ENCODE results near the gene ZDHHC5.

The ZDHHC5 gene

DNA sequence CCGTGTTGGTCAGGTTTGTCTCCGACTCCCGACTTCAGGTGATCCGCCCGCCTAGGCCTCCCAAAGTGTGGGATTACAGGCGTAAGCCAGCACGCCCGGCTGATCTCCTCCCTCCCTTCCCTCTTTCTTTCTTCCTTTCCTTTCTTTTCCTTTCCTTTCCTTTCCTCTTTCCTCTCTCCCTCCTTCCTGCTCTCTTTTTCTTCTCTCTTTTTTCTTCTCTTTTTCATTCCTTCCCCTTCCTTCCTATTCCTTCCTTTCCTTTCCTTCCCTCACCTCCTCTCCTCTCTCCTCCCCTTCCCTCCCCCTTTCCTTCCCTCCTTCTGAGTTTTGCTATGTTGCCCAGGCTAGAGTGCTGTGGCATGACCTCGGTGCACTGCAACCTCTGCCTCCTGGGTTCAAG, 3.9 kb upstream of the ZDHHC5 start:
- Histone ChIP-seq H3K27me3 (ENCODE audit: insufficient read depth, low read length) (no peaks in the 10 kb centered on the region), H3F3A (ENCODE audit: insufficient read depth, low read length) (no peaks in the 10 kb centered on the region), H3K4me2 (ENCODE audit: low read length) (no peak overlapping the region), H3K4me3 (ENCODE audit: low read depth, low read length, poor library complexity, severe bottlenecking) (no peak overlapping the region), H3K9ac (ENCODE audit: low read length) (no peak overlapping the region), H3K9me2 (ENCODE audit: low read depth, low read length) (no peaks in the 10 kb centered on the region), H3K4me1 (ENCODE audit: insufficient read depth, low read length, severe bottlenecking) (peaks cover 10% of the 10 kb centered on the region), H4K20me1 (ENCODE audit: insufficient read depth, low read length) (no peaks in the 10 kb centered on the region), H3K9me3 (ENCODE audit: low read length) (no peaks in the 10 kb centered on the region), H2AFZ (ENCODE audit: low read length) (no peak overlapping the region), H3K27ac (ENCODE audit: low read depth, low read length, poor library complexity, severe bottlenecking) (no peak overlapping the region), H3K36me3 (ENCODE audit: insufficient read depth, low read length) (peaks cover 36% of the 10 kb centered on the region), H3K79me2 (ENCODE audit: insufficient read depth, low read length) (peaks cover 8% of the 10 kb centered on the region)
- TF ChIP-seq, protein P1, sequence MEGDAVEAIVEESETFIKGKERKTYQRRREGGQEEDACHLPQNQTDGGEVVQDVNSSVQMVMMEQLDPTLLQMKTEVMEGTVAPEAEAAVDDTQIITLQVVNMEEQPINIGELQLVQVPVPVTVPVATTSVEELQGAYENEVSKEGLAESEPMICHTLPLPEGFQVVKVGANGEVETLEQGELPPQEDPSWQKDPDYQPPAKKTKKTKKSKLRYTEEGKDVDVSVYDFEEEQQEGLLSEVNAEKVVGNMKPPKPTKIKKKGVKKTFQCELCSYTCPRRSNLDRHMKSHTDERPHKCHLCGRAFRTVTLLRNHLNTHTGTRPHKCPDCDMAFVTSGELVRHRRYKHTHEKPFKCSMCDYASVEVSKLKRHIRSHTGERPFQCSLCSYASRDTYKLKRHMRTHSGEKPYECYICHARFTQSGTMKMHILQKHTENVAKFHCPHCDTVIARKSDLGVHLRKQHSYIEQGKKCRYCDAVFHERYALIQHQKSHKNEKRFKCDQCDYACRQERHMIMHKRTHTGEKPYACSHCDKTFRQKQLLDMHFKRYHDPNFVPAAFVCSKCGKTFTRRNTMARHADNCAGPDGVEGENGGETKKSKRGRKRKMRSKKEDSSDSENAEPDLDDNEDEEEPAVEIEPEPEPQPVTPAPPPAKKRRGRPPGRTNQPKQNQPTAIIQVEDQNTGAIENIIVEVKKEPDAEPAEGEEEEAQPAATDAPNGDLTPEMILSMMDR (IDR thresholded peaks at IDR 0.05; ENCODE audit: low read length), result no peak
- no peak for TF ChIP-seq EZH2 (IDR thresholded peaks at IDR 0.05; ENCODE audit: borderline replicate concordance, low read length)

DNA sequence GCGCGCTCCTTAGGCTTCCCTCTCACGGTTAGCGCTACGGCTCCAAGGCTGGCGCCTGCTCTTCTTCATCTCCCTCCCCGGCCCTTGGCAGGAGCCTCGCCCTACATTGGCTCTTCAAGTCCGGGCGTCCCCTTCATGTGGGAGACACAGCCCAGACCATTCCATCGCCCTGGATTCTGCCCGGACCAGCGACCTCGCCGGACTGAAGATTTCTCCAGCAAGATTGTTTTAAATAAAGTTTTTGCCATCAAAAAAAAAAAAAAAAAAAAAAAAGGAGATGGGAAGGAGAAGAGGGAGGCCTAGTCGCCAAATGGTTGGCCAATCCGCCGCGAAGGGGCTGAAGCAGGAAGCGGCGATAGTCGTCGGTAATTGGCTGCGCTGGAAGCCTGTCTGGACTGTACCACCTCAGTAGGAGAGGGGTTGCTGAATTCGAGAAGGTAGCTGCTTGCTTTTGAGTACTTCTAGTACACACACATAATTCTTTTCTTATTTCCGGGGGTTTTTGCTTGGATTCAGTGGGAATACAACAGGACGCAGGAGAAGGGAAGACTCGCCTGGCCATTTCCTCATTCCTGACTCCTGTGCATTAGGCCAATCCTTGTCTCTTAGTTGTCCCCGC, 688 bp upstream of the ZDHHC5 start:
- no peak overlapping the region for H2AFZ ChIP-seq (ENCODE audit: low read length)
- H3K9me2 ChIP-seq (ENCODE audit: low read depth, low read length), result no peaks in the 10 kb centered on the region
- peaks cover 23% of the 10 kb centered on the region; the same call in 1 of the 2 replicates for H3K36me3 ChIP-seq (ENCODE audit: insufficient read depth, low read length)
- peak overlapping the region; percentile 89 for H3K4me2 ChIP-seq (ENCODE audit: low read length)
- H4K20me1 ChIP-seq (ENCODE audit: insufficient read depth, low read length), result no peaks in the 10 kb centered on the region
- H3K27me3 ChIP-seq (ENCODE audit: insufficient read depth, low read length), result no peaks in the 10 kb centered on the region
- peaks cover 21% of the 10 kb centered on the region for H3K4me1 ChIP-seq (ENCODE audit: insufficient read depth, low read length, severe bottlenecking)
- H3K9me3 ChIP-seq (ENCODE audit: low read length), result no peaks in the 10 kb centered on the region
- H3K79me2 ChIP-seq (ENCODE audit: insufficient read depth, low read length), result peaks cover 40% of the 10 kb centered on the region
- H3K9ac ChIP-seq (ENCODE audit: low read length), result peak overlapping the region; percentile 75
- H3K4me3 ChIP-seq (ENCODE audit: low read depth, low read length, poor library complexity, severe bottlenecking), result peak overlapping the region; percentile 100
- H3F3A ChIP-seq (ENCODE audit: insufficient read depth, low read length), result no peaks in the 10 kb centered on the region
- TF ChIP-seq, protein P1 (IDR thresholded peaks at IDR 0.05; ENCODE audit: low read length), result no peak
- TF ChIP-seq EZH2 (IDR thresholded peaks at IDR 0.05; ENCODE audit: borderline replicate concordance, low read length), result no peak
- H3K27ac ChIP-seq (ENCODE audit: low read depth, low read length, poor library complexity, severe bottlenecking), result peak overlapping the region; percentile 83

DNA sequence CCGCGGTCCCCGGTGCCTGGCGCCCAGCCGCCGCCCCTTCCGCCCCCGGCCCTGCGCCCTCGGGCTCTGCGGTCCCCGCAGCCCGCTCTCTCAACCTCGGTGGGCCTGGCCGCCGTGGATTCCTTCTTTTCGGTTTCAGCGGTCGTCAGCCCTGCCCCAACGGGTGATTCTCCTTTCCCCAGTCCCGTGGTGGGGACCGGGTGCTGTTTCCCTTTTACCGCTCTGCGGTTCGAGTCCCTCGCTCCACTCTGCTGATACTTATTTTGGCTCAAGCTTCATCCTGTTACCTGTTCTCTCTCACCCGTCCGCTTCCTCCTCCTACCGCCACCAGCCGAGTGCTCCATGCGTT, 494 bp downstream of the ZDHHC5 start:
- H3K27ac ChIP-seq (ENCODE audit: low read depth, low read length, poor library complexity, severe bottlenecking), result peak overlapping the region; percentile 83
- H3F3A ChIP-seq (ENCODE audit: insufficient read depth, low read length), result no peaks in the 10 kb centered on the region
- H3K4me1 ChIP-seq (ENCODE audit: insufficient read depth, low read length, severe bottlenecking), result peaks cover 21% of the 10 kb centered on the region
- peak overlapping the region; percentile 100 for H3K9ac ChIP-seq (ENCODE audit: low read length)
- H3K4me2 ChIP-seq (ENCODE audit: low read length), result peak overlapping the region; percentile 87
- peak overlapping the region; percentile 100 for H3K4me3 ChIP-seq (ENCODE audit: low read depth, low read length, poor library complexity, severe bottlenecking)
- TF ChIP-seq, protein P1 (IDR thresholded peaks at IDR 0.05; ENCODE audit: low read length), result no peak
- no peak for TF ChIP-seq EZH2 (IDR thresholded peaks at IDR 0.05; ENCODE audit: borderline replicate concordance, low read length)
- no peaks in the 10 kb centered on the region for H4K20me1 ChIP-seq (ENCODE audit: insufficient read depth, low read length)
- H3K9me2 ChIP-seq (ENCODE audit: low read depth, low read length), result no peaks in the 10 kb centered on the region
- peaks cover 33% of the 10 kb centered on the region for H3K36me3 ChIP-seq (ENCODE audit: insufficient read depth, low read length)
- no peaks in the 10 kb centered on the region for H3K9me3 ChIP-seq (ENCODE audit: low read length)
- peaks cover 42% of the 10 kb centered on the region for H3K79me2 ChIP-seq (ENCODE audit: insufficient read depth, low read length)
- no peak overlapping the region for H2AFZ ChIP-seq (ENCODE audit: low read length)
- H3K27me3 ChIP-seq (ENCODE audit: insufficient read depth, low read length), result no peaks in the 10 kb centered on the region
